ENCODE data around the gene FSTL4.

DNA sequence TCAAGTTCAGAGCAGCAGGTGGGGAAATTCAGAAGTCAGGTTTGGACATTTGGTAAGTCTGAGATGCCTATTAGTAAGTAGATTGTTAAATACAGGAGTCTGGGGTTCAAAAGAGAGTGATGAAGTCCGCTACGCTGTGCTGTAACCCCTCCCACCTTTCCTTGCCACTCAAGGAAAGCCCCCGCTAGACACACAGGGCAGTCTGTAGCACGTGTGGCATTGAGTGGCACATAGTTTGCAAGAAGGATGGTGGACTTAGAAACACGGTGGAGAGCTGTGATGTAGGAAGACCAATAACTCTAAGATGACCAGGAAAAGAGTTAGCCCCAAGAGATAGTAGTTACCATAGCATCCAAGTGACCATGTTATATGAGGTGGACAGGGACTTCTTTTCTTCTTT is 44.7 kb upstream of the FSTL4 start:
- TF ChIP-seq, protein P1, sequence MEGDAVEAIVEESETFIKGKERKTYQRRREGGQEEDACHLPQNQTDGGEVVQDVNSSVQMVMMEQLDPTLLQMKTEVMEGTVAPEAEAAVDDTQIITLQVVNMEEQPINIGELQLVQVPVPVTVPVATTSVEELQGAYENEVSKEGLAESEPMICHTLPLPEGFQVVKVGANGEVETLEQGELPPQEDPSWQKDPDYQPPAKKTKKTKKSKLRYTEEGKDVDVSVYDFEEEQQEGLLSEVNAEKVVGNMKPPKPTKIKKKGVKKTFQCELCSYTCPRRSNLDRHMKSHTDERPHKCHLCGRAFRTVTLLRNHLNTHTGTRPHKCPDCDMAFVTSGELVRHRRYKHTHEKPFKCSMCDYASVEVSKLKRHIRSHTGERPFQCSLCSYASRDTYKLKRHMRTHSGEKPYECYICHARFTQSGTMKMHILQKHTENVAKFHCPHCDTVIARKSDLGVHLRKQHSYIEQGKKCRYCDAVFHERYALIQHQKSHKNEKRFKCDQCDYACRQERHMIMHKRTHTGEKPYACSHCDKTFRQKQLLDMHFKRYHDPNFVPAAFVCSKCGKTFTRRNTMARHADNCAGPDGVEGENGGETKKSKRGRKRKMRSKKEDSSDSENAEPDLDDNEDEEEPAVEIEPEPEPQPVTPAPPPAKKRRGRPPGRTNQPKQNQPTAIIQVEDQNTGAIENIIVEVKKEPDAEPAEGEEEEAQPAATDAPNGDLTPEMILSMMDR (IDR thresholded peaks at IDR 0.05): no peak
- no peak for TF ChIP-seq POLR2A (IDR thresholded peaks at IDR 0.05)

Measured in lower leg skin (tissue), 3 donors.